M059J (cell line): ENCODE measurements around the gene MYORG. TPM values are rescaled to one million over a fixed set of nuclear protein-coding genes. Genes with fewer than 3 reads are reported as not detected.
A peak's percentile ranks its signal among the peaks of the same experiment; 100 is the strongest.

Experiments used
- DNase-seq: peaks from one replicate; pipeline ENCODE4 v3.0.0-alpha.2; 2012; ENCODE audit warnings: low read depth
- total RNA-seq: library from RNA; depleted of rRNA; stranded (reverse); fragments of >200 nt; shearing (Covaris generic); gene quantifications from 2 replicates; pipeline ENCODE4 v1.2.3, GENCODE V29; 2014

Gene MYORG
- total RNA-seq, 1 experiment from 2014 or later, result 3.6 TPM

DNA sequence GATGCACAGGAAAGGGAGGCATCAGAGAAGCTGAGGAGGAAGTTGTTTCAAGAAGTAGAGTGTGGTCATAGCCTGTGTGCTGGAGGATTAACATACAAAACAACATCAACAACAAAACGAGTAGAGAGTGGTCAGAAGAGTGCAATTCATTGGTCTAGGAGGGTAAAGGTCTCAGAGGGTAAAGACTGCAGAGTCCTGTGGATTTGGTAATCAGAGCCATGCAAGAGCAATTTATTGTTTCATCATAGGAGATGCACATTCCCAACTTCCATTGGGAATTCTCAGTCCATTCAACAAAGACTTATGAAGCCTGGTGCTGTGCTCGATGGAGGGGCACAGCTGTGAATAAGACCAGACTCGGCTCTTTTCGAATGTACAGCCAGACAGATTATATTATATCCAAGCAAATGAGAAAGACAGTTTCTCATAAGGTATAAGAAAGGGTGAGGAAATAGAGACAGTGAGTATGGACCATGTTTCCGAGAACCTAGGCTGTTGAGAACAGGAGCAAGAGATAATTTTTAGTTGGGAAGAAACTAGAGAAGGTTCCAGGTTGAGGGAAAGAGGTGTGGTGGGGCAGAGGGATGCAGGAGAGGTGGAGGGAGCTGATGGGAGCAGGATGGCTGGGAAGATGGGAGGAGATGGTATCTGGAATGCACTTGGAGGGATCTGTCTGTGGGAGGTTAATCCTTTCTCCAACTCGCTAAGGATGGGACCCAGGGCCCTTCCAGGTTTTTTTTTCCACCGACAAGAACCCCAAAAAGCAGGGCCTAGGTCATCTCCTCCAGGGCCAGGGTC lies 7.9 kb upstream of the MYORG start:
- no peak for DNase-seq

DNA sequence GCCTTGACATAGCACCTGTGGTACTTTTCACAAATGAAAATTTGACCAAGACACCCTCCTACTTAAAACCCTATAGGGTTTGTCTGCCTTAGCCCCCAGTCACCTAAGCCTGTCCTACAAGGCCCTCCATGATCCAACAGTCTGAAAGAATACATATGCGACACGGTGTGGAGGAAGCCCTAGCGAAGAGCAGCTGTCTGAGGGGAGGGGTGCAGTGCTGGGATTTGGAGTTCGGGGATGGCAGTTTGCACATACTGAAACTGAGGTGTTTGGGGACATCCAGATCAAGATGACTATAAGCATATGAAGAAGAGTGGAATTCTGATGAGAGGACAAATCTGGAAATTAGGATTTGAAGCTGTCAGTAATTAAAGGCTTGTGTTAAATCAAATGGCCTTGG lies 7.2 kb upstream of the MYORG start:
- no peak for DNase-seq

DNA sequence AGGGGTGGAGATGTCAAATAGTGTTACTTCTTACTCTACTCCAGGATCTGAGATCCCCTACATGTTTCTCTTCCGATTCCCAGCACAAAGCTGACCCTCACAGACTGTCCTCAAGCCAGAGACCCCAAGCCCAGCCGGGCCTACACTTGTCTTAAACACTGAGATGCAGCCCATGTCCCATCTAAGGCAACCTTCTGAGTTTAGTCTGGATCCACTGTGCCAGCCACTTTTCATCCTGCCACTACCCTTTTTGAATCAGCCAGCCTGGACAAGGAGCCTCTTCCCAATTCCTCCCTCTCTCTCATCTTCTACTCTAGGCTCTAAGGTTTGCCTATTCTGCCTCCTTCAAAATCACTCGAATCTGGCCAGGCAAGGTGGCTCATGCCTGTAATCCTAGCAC lies 6.2 kb upstream of the MYORG start:
- DNase-seq, result no peak

DNA sequence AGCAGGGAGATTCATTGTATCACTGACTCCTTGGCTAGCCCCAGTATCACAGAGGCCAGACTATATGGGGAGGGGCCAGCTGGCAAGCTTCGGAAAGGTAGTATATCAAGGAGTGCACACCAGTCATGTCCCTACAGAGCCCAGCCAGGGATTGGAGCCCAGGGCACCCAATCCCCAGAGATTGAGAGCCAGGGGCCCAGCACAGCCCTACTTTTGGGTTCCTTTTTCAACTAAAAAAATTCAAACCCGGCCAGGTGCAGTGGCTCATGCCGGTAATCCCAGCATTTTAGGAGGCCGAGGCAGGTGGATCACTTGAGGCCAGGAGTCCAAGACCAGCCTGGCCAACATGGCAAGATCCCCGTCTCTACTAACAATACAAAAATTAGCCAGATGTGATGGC lies 5.4 kb upstream of the MYORG start:
- DNase-seq, result no peak

DNA sequence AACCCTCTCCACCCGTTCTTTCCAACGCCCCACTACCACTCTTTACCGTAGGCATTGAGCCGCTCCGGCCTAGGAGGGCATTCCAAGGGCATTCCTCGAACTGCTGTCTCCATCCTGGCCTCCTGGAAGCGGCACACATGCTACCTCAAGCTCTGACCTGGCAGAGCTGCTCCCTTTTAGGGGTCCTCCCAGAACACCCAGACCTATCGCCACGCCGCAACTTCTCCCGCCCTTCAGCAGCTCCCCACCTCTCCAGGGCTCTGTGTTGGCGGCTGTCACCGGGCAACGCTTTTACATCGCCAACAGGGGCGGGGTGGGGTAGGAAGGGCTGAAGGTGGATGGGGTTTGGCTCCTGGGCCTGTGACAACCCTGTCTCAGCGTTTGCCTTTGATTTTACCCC lies 4.6 kb upstream of the MYORG start:
- DNase-seq, result peak; percentile 14

DNA sequence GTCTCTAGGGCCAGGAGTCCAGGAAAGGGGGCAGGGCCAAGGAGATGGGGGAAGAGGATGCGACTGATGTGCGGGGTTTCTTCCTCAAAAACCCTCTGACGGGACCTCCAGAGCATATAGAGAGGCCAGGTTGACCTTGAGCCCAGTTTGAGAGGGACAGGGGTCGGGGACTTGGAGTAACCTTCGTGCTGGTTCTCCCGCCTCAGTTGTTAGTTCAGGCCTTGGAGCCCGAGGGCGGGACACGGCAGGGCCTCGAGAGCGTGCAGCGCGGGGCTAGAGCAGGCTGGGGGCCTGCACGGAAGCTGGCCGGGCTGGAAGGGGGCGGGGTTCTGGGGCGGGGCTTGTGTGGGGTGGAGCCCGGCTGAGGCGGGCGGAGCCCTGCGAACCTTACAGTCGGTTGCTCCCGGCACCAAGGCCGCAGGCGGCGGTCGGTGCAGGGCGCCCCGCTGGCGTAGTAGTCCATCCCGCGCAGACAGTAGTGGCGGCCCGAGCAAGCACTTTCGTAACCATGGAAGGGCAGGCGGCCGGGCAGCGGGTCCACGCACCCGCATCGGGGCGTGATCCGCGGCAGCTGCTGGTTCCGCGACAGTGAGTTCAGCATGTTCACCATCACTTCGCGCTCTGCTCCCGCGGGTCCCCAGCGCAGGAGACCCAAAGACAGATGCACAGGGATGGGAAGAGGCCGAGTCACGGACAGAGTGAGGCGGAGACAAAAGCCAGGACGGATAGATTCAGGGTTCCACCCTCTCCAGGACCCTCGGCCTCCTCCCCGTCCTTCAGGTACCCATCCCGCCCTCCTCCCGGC lies 4.0 kb upstream of the MYORG start:
- DNase-seq, result peak; percentile 57

DNA sequence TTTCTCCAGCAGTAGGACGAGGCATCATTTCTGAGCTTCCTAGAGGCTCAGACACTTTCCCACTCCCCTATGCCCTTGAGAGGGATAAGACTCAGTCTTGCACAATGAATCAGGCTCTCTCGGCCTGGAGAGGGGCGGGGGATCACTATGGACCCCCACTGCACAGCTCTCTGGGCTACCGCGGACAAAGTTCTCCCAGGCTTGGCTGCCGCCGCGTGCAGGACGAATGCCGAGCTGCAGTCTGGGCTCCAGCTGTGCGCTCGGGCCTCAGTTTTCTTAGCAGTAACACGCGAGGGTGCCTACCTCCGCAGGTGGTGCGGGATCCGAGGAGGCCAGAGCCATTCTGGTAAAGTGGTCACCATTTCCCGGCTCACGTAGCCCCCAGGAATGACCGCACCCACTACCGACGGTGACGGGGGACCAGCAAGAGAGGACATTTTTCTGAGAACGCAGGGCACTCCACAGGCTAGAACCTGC lies 3.4 kb upstream of the MYORG start:
- DNase-seq, result no peak

DNA sequence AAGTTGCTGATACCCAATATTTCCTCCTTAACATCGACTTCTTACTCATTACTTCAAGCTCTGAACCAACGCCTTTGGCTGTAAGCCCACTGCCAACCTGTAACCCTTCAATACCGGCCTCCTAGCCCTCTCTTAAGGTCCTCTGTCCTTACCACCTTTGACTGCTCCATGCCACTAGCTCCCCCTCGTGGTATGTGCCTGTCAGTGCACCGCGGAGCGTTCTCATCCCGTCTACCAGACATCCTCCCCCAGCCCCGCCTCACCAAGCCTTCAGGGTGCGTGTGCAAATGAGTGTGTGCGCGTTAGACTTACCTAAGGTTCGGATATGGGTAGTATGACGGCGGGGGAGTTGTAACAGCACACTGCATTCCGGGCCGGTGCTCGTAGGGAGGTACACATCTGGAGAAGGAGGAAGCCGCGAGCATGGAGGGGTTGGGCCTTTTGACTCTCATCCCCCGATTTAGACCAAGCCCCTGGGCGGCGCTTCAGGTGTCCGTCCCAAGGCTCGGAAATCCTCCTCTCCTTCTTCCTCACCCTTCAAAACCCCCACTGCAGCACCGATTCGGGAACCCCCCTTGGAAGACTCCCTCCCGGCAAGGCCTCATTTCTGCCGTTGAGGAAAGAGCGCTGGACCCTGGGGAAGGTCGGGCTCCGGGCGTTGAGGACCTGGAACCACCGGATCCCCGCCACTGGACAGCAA lies 2.8 kb upstream of the MYORG start:
- DNase-seq, result peak; percentile 72

DNA sequence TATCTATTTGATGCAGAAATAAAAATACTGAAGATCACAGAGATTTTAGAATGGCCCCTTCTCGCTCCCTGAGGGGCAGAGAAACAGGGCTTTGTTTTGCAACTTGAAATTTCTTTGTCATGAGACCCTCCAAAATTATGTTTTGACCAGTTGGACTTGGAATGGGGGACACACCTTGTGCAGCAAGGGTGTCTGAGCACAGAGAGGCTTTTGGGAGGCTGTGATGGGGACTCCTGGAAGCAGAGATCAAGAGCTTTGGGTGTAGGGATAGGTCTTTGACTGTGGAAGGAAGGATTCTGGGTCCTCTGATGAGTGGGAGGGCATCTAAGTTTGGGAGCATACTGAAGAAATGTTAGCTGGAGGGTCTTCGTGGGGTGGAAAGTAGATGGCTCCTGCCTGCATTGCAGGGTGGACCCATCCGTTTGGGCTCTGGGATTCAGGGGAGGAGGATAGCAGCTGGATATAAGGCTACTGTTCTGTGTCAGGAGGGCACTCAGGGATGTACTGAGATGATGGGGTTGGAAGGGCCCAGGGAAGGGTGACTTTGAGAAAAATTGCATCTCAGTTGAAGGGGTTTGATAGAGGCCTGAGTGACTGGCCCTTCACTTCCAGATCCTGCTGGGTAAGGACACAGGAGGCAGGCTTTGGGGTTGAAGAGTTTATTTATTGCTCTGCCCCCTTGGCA lies 1.8 kb upstream of the MYORG start:
- DNase-seq, result no peak

DNA sequence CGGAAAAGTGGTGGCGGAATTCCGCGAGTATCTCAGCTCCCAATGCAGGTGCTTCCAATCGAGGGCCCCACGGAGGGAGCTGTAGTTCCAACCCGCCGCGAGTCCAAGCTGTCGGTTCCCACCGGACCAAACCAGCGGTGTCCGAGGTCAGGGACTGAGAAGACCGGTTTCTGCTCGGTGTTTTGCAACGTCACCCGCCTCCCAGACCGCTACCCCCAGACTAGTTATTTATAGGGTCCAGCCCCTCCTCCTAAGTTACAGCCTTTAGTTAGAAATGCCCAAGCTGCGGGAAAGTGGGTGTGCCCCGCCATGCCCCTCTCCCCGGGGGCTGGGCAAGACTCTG lies 677 bp upstream of the MYORG start:
- no peak for DNase-seq

DNA sequence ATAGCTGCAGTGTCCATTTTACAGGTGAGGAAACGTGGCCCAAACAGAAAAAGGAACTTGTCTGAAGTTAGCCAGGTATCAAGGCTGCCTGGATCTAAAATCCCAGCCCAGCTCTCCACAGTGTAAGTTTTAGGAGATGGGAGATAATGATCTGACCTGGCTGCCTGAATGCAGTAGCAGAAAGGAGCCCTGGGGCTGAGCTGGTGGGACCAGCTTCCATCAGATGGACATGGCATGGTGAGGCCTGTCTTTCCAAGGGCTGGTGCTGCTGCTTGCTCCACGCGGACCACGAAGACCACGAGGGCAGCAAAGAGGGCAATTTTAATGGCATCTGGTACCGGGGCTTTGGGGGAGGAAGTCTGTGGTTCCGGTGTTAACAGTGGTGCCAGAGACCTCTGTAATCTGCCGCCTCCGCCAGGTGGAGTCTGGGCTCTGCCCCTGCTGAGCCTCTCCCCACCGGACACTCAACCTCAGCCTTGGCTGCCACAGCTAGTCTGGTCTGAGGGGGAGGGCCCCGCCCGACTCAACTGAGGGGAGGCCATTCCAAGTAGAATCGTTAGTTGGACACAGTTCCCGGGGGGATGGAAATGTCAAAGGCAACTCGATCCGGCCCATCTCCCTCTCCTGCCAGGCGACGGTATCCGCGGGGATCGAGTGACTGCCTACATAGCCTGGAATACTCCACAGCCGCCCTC lies 650 bp downstream of the MYORG start:
- DNase-seq, result peak; percentile 71

DNA sequence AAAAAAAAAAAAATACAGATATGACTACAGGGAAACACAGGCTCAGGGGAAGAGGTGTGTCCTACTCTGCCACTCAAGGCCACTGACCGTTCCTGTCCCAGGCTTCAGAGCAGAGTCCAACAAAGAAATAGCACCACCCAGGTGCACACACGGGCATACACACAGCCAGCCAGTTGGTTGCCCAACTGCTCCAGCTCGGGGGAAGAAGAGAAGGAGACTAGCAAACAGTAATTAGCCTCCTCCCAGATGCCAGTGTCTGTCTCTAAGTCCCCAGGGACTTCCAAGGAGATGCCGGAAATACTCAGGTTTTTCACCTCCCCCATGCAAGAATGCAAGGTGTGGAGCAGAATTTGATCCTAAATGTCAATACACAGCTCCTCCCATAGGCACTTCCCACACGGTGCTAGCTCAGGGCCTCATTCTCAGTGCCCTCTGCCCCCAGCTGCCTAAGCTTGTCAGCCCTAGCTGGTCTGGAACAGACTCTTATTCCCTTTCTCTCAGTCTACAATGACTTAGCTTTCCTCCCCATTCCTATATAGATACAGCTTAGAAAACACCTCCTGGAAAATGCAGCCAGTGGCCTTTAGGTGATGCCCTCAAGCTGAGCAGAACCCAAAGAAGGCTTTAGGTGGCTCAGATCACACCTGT lies 1.7 kb downstream of the MYORG start:
- no peak for DNase-seq

DNA sequence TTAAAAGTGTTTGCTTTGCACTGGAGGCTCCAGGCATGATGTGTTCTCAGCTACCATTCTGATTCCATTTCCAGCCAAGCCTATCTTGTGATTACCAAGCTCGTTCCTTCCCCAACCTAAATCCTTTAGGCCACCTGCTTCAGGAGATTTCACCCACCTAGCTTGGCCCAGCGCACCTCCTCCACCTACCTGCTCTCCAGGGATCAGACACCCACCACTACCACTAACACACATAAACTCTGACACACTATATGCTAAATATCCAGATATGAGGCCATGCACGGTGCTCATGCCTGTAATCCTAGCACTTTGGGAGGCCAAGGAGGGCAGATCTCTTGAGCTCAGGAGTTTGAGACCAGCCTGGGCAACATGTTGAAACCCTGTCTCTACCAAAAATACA lies 2.4 kb downstream of the MYORG start:
- DNase-seq, result no peak

DNA sequence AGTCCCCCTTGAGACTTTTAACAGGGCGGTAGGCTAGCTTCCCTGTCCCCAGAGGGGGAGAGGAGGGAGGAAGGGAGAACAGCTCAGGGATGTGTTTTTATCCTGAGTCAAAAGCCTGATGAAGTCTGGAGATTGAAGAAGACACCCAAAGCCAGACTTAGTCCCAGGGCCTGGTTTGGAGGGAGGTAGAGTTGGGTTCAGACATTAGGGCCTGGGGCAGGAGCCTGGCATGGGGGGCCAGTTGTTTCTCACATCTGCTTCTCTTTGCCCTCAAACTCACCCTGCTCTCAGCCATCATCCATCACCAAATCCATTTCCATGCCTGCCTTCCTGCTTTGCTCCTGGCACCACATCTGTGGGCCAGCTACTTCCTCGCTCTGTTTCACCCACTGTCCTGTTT lies 2.9 kb downstream of the MYORG start:
- DNase-seq, result no peak

DNA sequence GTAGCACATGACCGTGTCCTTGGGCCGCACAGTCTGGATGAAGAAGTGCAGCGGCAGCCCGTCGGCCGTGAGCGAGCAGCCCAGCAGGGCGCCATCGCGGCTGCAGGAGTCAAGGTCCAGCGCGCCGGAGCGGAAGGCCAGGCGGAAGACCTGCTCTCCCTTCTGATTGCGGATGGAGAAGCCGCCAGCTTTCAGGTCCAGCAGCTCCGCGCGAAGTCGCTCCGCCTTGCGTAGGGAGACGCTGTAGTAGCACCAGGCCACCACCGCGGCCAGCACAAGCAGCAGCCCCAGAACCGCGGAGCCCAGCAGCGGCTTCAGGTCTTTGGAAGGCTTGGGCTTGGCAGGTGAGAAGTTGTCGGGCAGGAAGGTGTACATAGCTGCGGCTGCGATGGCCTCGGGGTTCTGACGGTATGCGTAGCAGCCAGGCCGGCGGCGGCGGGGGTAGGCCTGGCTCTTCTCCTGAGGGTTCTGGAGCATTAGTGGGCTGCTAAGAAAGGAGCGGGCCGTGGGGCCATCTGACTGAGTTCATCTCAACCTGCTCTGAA lies 4.2 kb downstream of the MYORG start:
- DNase-seq, result no peak

DNA sequence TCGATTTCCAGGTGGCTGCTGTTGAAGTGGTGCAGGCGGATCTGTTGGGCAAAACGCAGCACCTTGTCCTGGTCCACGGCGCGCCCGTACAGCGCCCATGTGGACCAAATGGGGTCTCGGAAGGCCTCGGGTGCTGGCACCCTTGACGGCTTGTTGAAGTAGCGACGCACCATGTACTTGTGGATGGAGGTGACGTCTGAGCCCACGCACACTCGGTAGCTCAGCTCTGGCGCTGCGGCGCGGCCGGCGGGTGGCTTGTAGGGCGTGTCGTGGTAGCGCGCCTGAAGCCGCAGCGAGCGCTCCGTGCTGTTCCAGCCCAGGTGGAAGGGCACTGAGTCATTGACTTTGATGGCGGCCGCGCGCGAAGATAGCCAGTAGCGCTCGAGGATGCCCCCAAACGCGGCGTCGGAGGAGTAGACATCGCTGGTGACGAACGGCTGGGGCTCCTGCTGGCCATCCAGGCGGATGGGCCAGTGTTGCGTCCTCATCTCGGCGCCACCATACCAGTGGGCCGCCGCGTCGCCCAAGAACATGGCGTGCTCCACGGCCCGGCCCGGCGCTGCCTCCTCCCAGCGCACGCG lies 4.7 kb downstream of the MYORG start:
- DNase-seq, result no peak

DNA sequence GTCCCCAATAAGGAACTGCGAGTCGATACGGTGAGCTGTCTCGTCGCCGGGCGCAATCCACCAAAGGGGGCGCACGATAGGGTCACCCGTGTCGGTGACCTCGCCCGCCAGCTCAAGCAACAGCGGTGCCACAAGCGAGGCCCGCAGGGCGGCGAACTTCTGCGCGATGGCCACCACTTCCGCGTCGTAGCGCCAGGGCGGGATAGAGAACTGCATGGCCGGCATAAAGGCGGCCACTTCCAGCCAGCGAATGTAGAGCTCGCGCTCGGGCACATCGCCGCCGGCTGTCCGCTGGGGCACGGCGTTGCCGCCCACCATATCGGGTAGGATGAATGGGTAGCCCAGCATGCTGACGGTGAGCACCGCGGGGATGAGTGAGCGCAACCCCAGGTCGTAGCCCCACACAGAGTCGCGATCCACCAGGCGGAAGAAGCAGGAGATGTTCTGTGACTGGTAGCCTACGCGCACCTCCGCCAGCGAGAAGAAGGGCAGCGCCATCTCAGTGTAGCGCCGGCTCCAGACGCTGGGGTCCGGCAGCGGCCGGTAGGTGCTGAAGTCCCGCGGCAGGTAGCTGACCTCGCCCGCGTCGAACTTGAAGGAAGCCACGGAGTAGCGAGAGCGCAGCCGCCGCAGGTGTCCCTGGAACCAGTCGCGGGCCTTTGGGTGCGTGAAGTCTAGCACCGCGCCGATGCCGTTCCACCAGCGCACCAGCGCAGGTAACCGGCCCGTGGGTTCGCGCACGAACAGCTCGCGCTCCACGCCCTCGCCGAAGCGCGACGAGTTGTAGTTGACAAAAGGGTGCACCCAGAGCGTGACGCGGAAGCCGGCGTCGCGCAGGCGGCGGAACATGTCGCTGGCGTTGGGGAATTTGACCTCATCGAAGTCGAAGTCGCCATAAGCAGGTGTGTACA lies 5.5 kb downstream of the MYORG start:
- no peak for DNase-seq

DNA sequence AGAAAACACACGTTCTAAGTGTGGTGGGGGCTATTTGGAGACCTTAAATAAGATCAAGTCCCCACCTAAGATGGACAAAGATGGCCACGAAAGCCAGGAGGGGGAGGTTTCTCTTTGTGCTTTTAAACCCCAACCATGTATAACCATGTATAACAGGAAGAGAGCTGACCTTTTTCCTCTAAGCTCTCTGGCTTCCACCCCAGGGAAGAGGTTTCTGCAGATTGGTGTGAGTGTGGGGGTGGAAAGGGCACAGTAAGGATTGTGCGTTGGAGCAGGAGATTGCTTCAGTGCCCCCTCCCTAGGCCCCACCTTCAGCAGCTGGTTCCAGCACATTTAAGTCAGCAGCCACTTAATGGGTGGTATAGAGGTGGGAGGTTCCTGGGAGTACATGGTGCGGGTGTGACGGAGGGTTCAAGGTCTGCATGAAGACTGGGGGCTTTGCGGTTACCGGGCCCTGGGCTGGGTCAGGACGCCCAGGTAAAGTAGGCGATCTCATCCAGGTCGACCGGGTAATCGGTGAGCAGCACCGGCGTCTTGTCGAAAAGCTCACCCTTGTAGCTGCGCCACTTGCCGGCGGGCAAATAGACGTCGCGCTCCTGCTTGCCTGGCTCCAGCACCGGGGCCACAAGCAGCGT lies 6.2 kb downstream of the MYORG start:
- no peak for DNase-seq

DNA sequence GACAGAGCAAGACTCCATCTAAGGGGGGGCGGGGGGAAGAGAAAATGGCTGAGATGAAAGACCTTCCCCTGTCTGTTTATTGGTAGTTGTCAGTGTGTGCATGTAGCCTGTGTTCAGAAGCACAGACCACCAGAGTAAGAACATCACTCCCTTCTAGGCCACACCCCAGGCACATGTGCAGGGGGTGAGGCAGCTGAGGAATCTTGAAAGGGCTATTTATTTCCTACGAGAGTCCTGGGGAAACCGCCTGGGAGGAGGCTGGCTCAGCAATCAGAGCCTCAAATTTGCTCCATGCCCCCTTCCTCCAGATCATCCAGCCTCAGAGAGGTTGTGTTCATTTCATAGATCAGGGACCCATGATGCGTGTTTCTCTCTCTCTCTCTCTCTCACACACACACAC lies 7.1 kb downstream of the MYORG start:
- no peak for DNase-seq
